Pancreas (tissue), 10 donors: ENCODE data around the gene GPANK1. TPM values are rescaled to one million over a fixed set of nuclear protein-coding genes. Genes with fewer than 3 reads are reported as not detected.

Experiments
- ATAC-seq, 4 donors: fragments of 200-7000 bp; cut with Tn5 transposase; one replicate each; pipeline versions ENCODE4 v1.8.0 to v1.9.1; 2020; ENCODE audit warnings: mild to moderate bottlenecking in 4 of 4, moderate library complexity in 4 of 4
- DNase-seq, 6 donors: peaks; one replicate each; pipeline ENCODE4 v3.0.0-alpha.2; 2020
- FAIRE-seq: peaks from 2 replicates; lab custom pipeline; 2012; peaks lifted over from hg19 to GRCh38; lab: Jason Lieb, UNC
- H3K27ac ChIP-seq, 4 donors: fragments of 200-600 bp; sonication (generic); 1 replicate in 3 of 4; 2 replicates in 1 of 4; pipeline versions ENCODE4 v1.5.0 to v1.8.0; 2020
- H3K27me3 ChIP-seq, 4 donors: fragments of 200-600 bp; one replicate each; pipeline ENCODE4 v1.8.0; 2021
- H3K36me3 ChIP-seq, 3 donors: fragments of 200-600 bp; sonication (generic) in 1 of 3; one replicate each; pipeline versions ENCODE4 v1.5.0 to v1.8.0; 2020 to 2021
- H3K4me1 ChIP-seq, 3 donors: fragments of 200-600 bp; one replicate each; pipeline ENCODE4 v1.8.0; 2021
- H3K4me3 ChIP-seq, 4 donors: fragments of 200-600 bp; sonication (generic) in 2 of 4; one replicate each; pipeline versions ENCODE4 v1.5.0 to v1.8.0; 2020 to 2021
- H3K9me3 ChIP-seq, 4 donors: fragments of 200-600 bp; one replicate each; pipeline ENCODE4 v1.8.0; 2021
- CTCF ChIP-seq, 4 donors: fragments of 200-600 bp; sonication (generic) in 3 of 4; IDR thresholded peaks; one replicate each; pipeline versions ENCODE4 v1.5.0 to v1.8.0; 2021; ENCODE audit warnings: antibody characterized with exemption in 4 of 4
- WGBS, 2 donors: extraction: QIAGEN DNeasy Blood & Tissue Kit; methylation state at CpG; one replicate each; pipeline ENCODE4 v1.1.7; 2013; 5-methylcytosine and 5-hydroxymethylcytosine counted together
- intact Hi-C, 3 donors: fragments of 100-400 bp; cut with DNase I; formaldehyde crosslinking; loops; one replicate each; pipeline versions ENCODE4 v1.11.1 to v1.14.2; 2022
- polyA plus RNA-seq, 2 donors: library from polyadenylated mRNA; stranded (reverse); fragments of 200-250 nt; gene quantifications; one replicate each; pipeline ENCODE4 v1.2.3, GENCODE V29; 2013
- total RNA-seq, 6 donors: library from RNA; stranded (reverse); fragmentation: NEBNext Ultra II Directional in 4 of 6; extraction: Animal tissue kit (Norgen Biotek cat#: 25700) in 4 of 6; gene quantifications; one replicate each; pipeline versions ENCODE4 v1.2.1 to v1.2.4, GENCODE V29; 2021 to 2023
- donor health status: healthy with polysubstance abuse.
- donor health status: DM: no; HTN: no; CAD: no; lungs with moderate emphysema.
- donor health status: DM: no; HTN: no; CAD: no.
- donor health status: control.
- donor health status: control.
- donor health status: Bipolar disorder and iron deficiency.
- donor health status: DM: yes; HTN: yes; CAD: no.
- donor health status: DM: no; HTN: no; CAD: no.
- donor health status: DM: no; HTN: no; CAD: no.
- donor health status: DM: yes; HTN: yes; CAD: no.

GPANK1 gene
- total and polyA plus RNA-seq, 8 donors: 5.5 to 11.6 (median 7.0) TPM

- Histone ChIP-seq H3K4me3 (peak overlapping the region in 3 of 4 donors; percentile 58 to 88 (median 78)), H3K4me1 (peaks cover 4 to 8% (median 4%) of the 10 kb centered on the region in 3 donors), H3K9me3 (no peaks in the 10 kb centered on the region), H3K27me3 (no peaks in the 10 kb centered on the region), H3K27ac (peak overlapping the region in 2 of 4 donors; percentile 91 to 92), H3K36me3 (peaks cover 15 to 30% (median 30%) of the 10 kb centered on the region in 3 donors)
- FAIRE-seq (no peak), DNase-seq (no peak), ATAC-seq (no peak)
- WGBS, 2 donors: 15 to 18% methylated on average over 4 of the region's 4 CpGs
- TF ChIP-seq CTCF (IDR thresholded peaks at IDR 0.05): no peak
- intact Hi-C loops: no loop called here
Observed at GRCh38 chr6:31621991-31622390, 42.8 kb downstream of the GPANK1 start.

DNA sequence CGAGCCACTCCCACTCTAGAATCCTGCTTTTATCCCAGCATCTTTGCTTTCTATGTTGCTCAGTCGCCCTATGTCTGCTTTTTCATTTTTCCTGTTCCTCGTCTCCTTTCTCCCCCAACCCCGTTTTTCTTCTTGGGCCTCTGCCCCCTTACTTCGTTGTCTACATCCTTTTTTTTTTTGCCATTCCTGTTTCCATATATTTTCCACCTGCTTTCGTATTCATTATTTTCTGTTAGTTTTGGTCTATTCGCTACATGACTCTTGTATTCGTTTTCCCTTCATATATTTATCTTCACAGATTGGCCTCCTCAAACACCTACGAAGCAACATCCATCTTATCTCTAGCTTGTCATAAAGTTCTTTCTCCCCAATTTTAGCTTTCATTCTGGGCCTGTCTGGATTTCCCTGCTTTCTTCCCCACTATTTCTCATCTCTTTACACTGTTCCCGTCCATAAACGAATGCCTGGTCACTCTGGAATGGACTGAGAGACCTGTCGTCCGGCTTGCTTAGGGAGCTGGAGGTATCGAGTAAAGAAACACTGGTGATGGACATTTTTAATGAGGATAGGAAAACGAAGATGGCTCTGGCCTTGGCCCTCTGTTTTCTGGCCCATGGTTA, 43.4 kb downstream of the GPANK1 start:
- no peak for DNase-seq

GRCh38 chr6:31620586-31621319, 44.0 kb downstream of the GPANK1 start, which contains the start of gene PRRC2A:
PRRC2A (plus strand) TSS chr6:31620715; CDS start chr6:31622790, 2,075 bp downstream.
- H3K4me3 ChIP-seq: peak within 1 kb of the TSS; percentile 58 to 88 (median 78)
- no peaks in the 10 kb centered on the region for H3K9me3 ChIP-seq
- DNase-seq (peak in 3 of 6 donors; percentile 94 to 97 (median 96)), ATAC-seq (peak; percentile 39 to 84 (median 52)), FAIRE-seq (no peak)
- peak within 1 kb of the TSS; percentile 80 to 92 (median 88) for H3K27ac ChIP-seq
- intact Hi-C loops: no loop called here
- no peak for TF ChIP-seq CTCF (IDR thresholded peaks at IDR 0.05)
- H3K27me3 ChIP-seq: no peaks in the 10 kb centered on the region
- WGBS, 2 donors: 0% methylated on average over 30 to 60 of the region's 67 CpGs
- peaks cover 4 to 8% (median 4%) of the 10 kb centered on the region in 3 donors for H3K4me1 ChIP-seq
- H3K36me3 ChIP-seq: peaks cover 10 to 18% (median 17%) of the 10 kb centered on the region in 3 donors

More for the DNA sequence above, 43.4 kb downstream of the GPANK1 start:
- H3K27ac ChIP-seq: peak overlapping the region; percentile 80 to 92 (median 88)
- ATAC-seq (no peak), FAIRE-seq (no peak)
- peaks cover 4 to 8% (median 4%) of the 10 kb centered on the region in 3 donors for H3K4me1 ChIP-seq
- H3K9me3 ChIP-seq: no peaks in the 10 kb centered on the region
- H3K4me3 ChIP-seq: peak overlapping the region; percentile 58 to 88 (median 78)
- TF ChIP-seq CTCF (IDR thresholded peaks at IDR 0.05): no peak
- intact Hi-C loops: no loop called here
- 4 to 7% methylated on average over 15 of the region's 15 CpGs for WGBS, 2 donors
- peaks cover 10 to 25% (median 24%) of the 10 kb centered on the region in 3 donors for H3K36me3 ChIP-seq
- H3K27me3 ChIP-seq: no peaks in the 10 kb centered on the region

DNA sequence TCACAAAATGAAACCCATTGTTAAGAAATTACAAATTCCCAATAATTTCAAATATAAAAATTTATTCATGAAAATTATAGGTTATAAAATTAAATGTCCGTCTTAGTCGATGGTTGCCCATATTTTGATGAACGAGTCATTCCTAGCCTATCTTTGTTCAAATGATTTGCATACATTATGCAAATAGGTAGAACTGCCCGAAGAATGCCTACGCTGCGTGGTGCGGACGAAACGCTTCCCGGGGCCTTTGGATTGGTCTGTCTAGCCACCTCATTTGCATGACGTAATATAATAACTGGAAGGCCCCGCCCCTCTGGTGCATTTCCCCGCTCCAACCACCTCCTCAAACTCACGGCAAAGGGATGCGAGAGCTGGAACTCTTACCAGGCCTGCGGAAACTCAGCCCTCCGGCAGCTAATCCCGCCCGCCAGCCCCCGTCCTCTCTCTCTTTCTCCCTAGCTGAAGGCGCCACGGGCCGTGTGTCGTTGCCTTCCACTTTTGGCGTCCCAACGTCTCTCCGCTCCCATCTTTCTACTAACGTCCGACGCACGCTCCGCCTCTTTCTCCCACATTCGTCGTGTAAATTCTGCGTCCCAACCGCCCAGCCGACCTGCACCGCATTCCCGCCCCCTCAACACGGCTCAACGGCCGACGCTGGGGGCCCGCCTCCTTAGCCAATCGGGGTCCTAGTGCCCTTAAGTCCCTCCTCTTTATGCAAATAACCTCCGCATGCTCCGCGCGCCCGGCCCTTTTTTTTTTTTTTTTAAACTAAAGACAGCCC, 44.8 kb downstream of the GPANK1 start:
- FAIRE-seq (peak; percentile 93), ATAC-seq (peak; percentile 89 to 94 (median 90)), DNase-seq (peak; percentile 92 to 99 (median 98))
- Histone ChIP-seq H3K4me3 (peak overlapping the region; percentile 1 to 88 (median 47)), H3K27ac (peak overlapping the region; percentile 80 to 92 (median 88)), H3K27me3 (no peaks in the 10 kb centered on the region), H3K9me3 (no peaks in the 10 kb centered on the region), H3K36me3 (peaks cover 4 to 10% (median 10%) of the 10 kb centered on the region in 3 donors), H3K4me1 (peaks cover 4 to 8% (median 4%) of the 10 kb centered on the region in 3 donors)
- no peak for TF ChIP-seq CTCF (IDR thresholded peaks at IDR 0.05)
- intact Hi-C loops: no loop called here
- 0 to 1% methylated on average over 47 to 50 of the region's 50 CpGs for WGBS, 2 donors
